OCI-LY1 (cell line): ENCODE results near the gene CAD.

Source experiments
- H2AFZ ChIP-seq: fragments of 200-600 bp; sonication (generic), shearing (Covaris generic); 2 replicates; pipeline ENCODE4 v1.6.0; 2014; ENCODE audit warnings: antibody characterized with exemption, mild to moderate bottlenecking, low read length
- H3F3A ChIP-seq: fragments of 200-600 bp; sonication (generic), shearing (Covaris generic); 2 replicates; pipeline ENCODE4 v1.6.0; 2014; ENCODE audit warnings: mild to moderate bottlenecking, antibody characterized with exemption, low read length, moderate library complexity; ENCODE audit not compliant: insufficient read depth
- H3K27ac ChIP-seq: fragments of 200-600 bp; sonication (generic); 2 replicates; pipeline ENCODE4 v1.5.1; 2014; ENCODE audit warnings: low read length, mixed run types, mild to moderate bottlenecking, low read depth; ENCODE audit not compliant: poor library complexity, severe bottlenecking
- H3K27me3 ChIP-seq: fragments of 200-600 bp; sonication (generic); 2 replicates; pipeline ENCODE4 v1.6.0; 2014; ENCODE audit warnings: antibody characterized with exemption, mild to moderate bottlenecking, low read length, moderate library complexity; ENCODE audit not compliant: insufficient read depth
- H3K36me3 ChIP-seq: fragments of 200-600 bp; sonication (generic); 2 replicates; pipeline ENCODE4 v1.6.1; 2014; ENCODE audit warnings: mild to moderate bottlenecking, antibody characterized with exemption, low read length, moderate library complexity, mixed read lengths; ENCODE audit not compliant: insufficient read depth
- H3K4me1 ChIP-seq: fragments of 200-600 bp; sonication (generic); 2 replicates; pipeline ENCODE4 v1.5.1; 2014; ENCODE audit warnings: mild to moderate bottlenecking, low read length, moderate library complexity; ENCODE audit not compliant: insufficient read depth, severe bottlenecking
- H3K4me2 ChIP-seq: fragments of 200-600 bp; sonication (generic), shearing (Covaris generic); 2 replicates; pipeline ENCODE4 v1.6.1; 2014; ENCODE audit warnings: low read length
- H3K4me3 ChIP-seq: fragments of 200-600 bp; sonication (generic); 2 replicates; pipeline ENCODE4 v1.5.1; 2014; ENCODE audit warnings: low read length, low read depth, mild to moderate bottlenecking, mixed read lengths; ENCODE audit not compliant: poor library complexity, severe bottlenecking
- H3K79me2 ChIP-seq: fragments of 200-600 bp; shearing (Covaris generic); 2 replicates; pipeline ENCODE4 v1.6.1; 2016; ENCODE audit warnings: mixed run types, low read length, mixed read lengths; ENCODE audit not compliant: insufficient read depth
- H3K9ac ChIP-seq: fragments of 200-600 bp; sonication (generic), shearing (Covaris generic); 2 replicates; pipeline ENCODE4 v1.6.1; 2014; ENCODE audit warnings: mild to moderate bottlenecking, low read length, mixed read lengths
- H3K9me2 ChIP-seq: fragments of 200-600 bp; sonication (generic), shearing (Covaris generic); 2 replicates; pipeline ENCODE4 v1.6.1; 2014; ENCODE audit warnings: low read depth, mild to moderate bottlenecking, low read length, mixed read lengths
- H3K9me3 ChIP-seq: fragments of 200-600 bp; shearing (Covaris generic); 2 replicates; pipeline ENCODE4 v1.6.1; 2014; ENCODE audit warnings: low read length, mixed read lengths
- H4K20me1 ChIP-seq: fragments of 200-600 bp; sonication (generic), shearing (Covaris generic); 2 replicates; pipeline ENCODE4 v1.6.0; 2016; ENCODE audit warnings: mild to moderate bottlenecking, low read length; ENCODE audit not compliant: insufficient read depth
- EZH2 ChIP-seq: fragments of 200-600 bp; sonication (generic), shearing (Covaris generic); IDR thresholded peaks from 2 replicates; pipeline ENCODE4 v1.8.0; 2017; ENCODE audit warnings: borderline replicate concordance, mixed run types, mild to moderate bottlenecking, antibody characterized with exemption, low read length, moderate library complexity, mixed read lengths
- TF ChIP-seq, protein P1 (sequence below): fragments of 200-600 bp; sonication (generic), shearing (Covaris generic); IDR thresholded peaks from 2 replicates; pipeline ENCODE4 v1.5.1; 2017; ENCODE audit warnings: mild to moderate bottlenecking, antibody characterized with exemption, low read length, moderate library complexity, mixed read lengths

Gene CAD

GRCh38 chr2:27281442-27281841 lies 64.3 kb downstream of the CAD start:
- Histone ChIP-seq H3F3A (no peaks in the 10 kb centered on the region), H3K9me3 (no peaks in the 10 kb centered on the region), H3K27ac (no peak overlapping the region), H3K4me2 (no peak overlapping the region), H3K4me1 (no peaks in the 10 kb centered on the region), H4K20me1 (no peaks in the 10 kb centered on the region), H3K36me3 (no peaks in the 10 kb centered on the region), H3K4me3 (no peak overlapping the region), H2AFZ (no peak overlapping the region), H3K9ac (no peak overlapping the region), H3K79me2 (no peaks in the 10 kb centered on the region), H3K9me2 (no peaks in the 10 kb centered on the region), H3K27me3 (no peaks in the 10 kb centered on the region; the same call in 1 of the 2 replicates)
- no peak for TF ChIP-seq EZH2

DNA sequence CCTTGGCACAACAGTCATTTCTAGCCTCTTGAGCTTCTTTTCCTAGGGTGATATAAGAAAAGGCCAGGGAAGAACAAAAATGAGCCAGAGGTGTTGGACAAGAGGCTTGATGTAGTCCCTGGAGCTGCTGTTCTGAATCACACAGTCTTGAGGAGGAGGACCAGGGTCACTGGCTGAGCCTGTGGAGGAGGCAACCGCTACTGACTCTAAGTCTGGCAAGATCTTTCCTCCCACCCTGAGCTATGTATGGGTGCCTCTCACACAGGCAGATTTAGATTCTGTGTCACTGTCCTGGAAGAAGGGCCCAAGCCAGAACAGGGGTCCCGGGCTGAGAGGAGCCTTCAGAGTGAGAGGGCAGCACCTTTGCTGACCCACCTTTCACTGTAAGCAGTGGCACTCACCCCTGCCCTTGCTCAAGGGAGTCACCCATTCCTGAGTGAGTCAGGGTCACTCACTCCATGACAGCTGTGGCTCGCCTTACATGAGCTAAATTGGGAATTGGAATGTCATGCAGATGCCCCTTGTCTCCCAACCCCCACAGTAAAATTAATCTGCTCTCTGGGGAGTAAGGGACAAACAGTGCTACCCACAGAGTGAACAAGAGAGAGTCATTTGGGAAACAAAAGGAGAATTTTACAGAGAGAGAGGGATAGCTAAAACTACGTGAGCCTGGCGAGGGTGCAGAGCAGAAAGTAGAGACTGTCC lies 64.8 kb downstream of the CAD start, which contains the start of gene TRIM54:
Gene TRIM54, plus strand, starts transcription at position 575 of the 705 bp plus-strand sequence. CDS start 303 bp downstream, outside the sequence.
- H3K9ac ChIP-seq = no peak within 1 kb of the TSS
- no peaks in the 10 kb centered on the region for H3K4me1 ChIP-seq
- no peaks in the 10 kb centered on the region for H3K79me2 ChIP-seq
- no peak within 1 kb of the TSS for H2AFZ ChIP-seq
- no peaks in the 10 kb centered on the region for H3K36me3 ChIP-seq
- no peak within 1 kb of the TSS for H3K4me3 ChIP-seq
- no peak within 1 kb of the TSS for H3K4me2 ChIP-seq
- no peaks in the 10 kb centered on the region for H4K20me1 ChIP-seq
- no peaks in the 10 kb centered on the region for H3K9me3 ChIP-seq
- no peak for TF ChIP-seq EZH2
- TF ChIP-seq, protein P1, sequence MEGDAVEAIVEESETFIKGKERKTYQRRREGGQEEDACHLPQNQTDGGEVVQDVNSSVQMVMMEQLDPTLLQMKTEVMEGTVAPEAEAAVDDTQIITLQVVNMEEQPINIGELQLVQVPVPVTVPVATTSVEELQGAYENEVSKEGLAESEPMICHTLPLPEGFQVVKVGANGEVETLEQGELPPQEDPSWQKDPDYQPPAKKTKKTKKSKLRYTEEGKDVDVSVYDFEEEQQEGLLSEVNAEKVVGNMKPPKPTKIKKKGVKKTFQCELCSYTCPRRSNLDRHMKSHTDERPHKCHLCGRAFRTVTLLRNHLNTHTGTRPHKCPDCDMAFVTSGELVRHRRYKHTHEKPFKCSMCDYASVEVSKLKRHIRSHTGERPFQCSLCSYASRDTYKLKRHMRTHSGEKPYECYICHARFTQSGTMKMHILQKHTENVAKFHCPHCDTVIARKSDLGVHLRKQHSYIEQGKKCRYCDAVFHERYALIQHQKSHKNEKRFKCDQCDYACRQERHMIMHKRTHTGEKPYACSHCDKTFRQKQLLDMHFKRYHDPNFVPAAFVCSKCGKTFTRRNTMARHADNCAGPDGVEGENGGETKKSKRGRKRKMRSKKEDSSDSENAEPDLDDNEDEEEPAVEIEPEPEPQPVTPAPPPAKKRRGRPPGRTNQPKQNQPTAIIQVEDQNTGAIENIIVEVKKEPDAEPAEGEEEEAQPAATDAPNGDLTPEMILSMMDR = no peak
- no peaks in the 10 kb centered on the region for H3F3A ChIP-seq
- H3K27ac ChIP-seq = no peak within 1 kb of the TSS
- H3K27me3 ChIP-seq = no peaks in the 10 kb centered on the region; the same call in 1 of the 2 replicates
- no peaks in the 10 kb centered on the region for H3K9me2 ChIP-seq

- Histone ChIP-seq H4K20me1 (no peaks in the 10 kb centered on the region), H3F3A (no peaks in the 10 kb centered on the region), H3K9me2 (no peaks in the 10 kb centered on the region), H3K9ac (no peak overlapping the region), H3K4me3 (no peak overlapping the region), H2AFZ (no peak overlapping the region), H3K27ac (no peak overlapping the region), H3K79me2 (no peaks in the 10 kb centered on the region), H3K27me3 (no peaks in the 10 kb centered on the region; the same call in 1 of the 2 replicates), H3K9me3 (no peaks in the 10 kb centered on the region), H3K4me1 (no peaks in the 10 kb centered on the region), H3K36me3 (no peaks in the 10 kb centered on the region), H3K4me2 (no peak overlapping the region)
- no peak for TF ChIP-seq EZH2
- TF ChIP-seq, protein P1 = no peak
These were observed 65.7 kb downstream of the CAD start for GRCh38 chr2:27282892-27283291.

DNA sequence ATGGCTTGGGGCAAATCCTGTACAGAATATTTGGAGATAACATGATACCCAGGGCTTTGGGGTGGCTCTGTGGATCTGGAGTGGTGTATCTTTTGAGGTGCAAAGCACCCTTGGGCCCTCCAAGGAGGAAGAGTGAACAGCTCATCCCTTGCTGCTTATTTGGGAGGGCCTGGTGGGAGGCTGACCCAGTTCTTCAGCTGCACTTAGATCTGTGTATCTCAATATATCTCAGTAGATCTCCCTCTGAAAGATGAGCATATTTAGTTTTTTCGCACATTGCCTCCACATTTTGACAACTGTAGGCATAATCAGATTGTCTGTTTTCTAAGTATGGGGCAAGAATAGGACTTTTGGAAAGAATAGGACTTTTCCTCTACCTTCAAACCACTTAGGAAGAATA lies 67.8 kb downstream of the CAD start:
- H3F3A ChIP-seq = no peaks in the 10 kb centered on the region
- H3K36me3 ChIP-seq = no peaks in the 10 kb centered on the region
- H3K9me3 ChIP-seq = no peaks in the 10 kb centered on the region
- H3K27me3 ChIP-seq = no peaks in the 10 kb centered on the region; the same call in 1 of the 2 replicates
- no peaks in the 10 kb centered on the region for H4K20me1 ChIP-seq
- TF ChIP-seq, protein P1 = no peak
- TF ChIP-seq EZH2 = no peak
- no peak overlapping the region for H2AFZ ChIP-seq
- H3K79me2 ChIP-seq = no peaks in the 10 kb centered on the region
- H3K9ac ChIP-seq = no peak overlapping the region
- no peak overlapping the region for H3K4me2 ChIP-seq
- no peaks in the 10 kb centered on the region for H3K4me1 ChIP-seq
- H3K9me2 ChIP-seq = no peaks in the 10 kb centered on the region
- H3K4me3 ChIP-seq = no peak overlapping the region
- no peak overlapping the region for H3K27ac ChIP-seq
